ENCODE data around the gene GPR162. TPM values are rescaled to one million over a fixed set of nuclear protein-coding genes. Genes with fewer than 3 reads are reported as not detected.

The GPR162 gene
- total and polyA plus RNA-seq, 2 experiments from 2014 or later, result 2.3 TPM

DNA sequence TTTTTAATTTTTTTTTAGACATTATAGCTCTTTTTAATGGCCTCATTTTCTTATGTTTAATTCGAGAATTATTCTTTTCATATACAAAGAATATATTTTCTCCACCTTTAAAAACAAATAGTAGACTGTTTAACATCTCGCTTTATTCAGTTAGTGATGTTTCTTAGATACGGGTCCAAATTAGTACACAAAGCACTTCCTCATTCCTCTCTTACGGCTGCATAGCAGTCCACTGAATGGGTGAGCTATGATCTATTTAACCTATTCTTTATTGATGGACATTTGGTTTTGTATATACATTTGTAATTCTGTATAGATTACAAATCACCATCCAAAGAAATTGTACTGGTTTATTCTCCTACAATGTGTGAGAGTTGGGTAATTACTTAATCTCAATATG is 8.3 kb upstream of the GPR162 start:
- H2AFZ ChIP-seq, result no peak overlapping the region
- no peak for DNase-seq (ENCODE audit: low spot score)
- H3K9me2 ChIP-seq (replicated peaks; ENCODE audit: insufficient read depth), result no peaks in the 10 kb centered on the region
- H3K4me2 ChIP-seq, result no peak overlapping the region
- no peak overlapping the region for H3K4me3 ChIP-seq
- no peak overlapping the region for H3K27ac ChIP-seq
- no peaks in the 10 kb centered on the region for H3K79me2 ChIP-seq
- H3K9me3 ChIP-seq (ENCODE audit: low read depth), result no peaks in the 10 kb centered on the region
- no peaks in the 10 kb centered on the region for H3K27me3 ChIP-seq
- 71% methylated on average over 4 of the region's 4 CpGs for WGBS (ENCODE audit: low lambda C conversion rate, missing lambda C conversion rate)
- no peaks in the 10 kb centered on the region for H3K36me3 ChIP-seq (replicated peaks; ENCODE audit: insufficient read depth, low read depth)
- TF ChIP-seq EZH2 (IDR thresholded peaks at IDR 0.05; ENCODE audit: borderline replicate concordance) (no peak), EZH2phosphoT487 (IDR thresholded peaks at IDR 0.05; ENCODE audit: low read depth, severe bottlenecking, unreplicated experiment) (no peak)
- TF ChIP-seq, protein P1, sequence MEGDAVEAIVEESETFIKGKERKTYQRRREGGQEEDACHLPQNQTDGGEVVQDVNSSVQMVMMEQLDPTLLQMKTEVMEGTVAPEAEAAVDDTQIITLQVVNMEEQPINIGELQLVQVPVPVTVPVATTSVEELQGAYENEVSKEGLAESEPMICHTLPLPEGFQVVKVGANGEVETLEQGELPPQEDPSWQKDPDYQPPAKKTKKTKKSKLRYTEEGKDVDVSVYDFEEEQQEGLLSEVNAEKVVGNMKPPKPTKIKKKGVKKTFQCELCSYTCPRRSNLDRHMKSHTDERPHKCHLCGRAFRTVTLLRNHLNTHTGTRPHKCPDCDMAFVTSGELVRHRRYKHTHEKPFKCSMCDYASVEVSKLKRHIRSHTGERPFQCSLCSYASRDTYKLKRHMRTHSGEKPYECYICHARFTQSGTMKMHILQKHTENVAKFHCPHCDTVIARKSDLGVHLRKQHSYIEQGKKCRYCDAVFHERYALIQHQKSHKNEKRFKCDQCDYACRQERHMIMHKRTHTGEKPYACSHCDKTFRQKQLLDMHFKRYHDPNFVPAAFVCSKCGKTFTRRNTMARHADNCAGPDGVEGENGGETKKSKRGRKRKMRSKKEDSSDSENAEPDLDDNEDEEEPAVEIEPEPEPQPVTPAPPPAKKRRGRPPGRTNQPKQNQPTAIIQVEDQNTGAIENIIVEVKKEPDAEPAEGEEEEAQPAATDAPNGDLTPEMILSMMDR (IDR thresholded peaks at IDR 0.05; ENCODE audit: poor library complexity), result no peak
- no peaks in the 10 kb centered on the region for H3K4me1 ChIP-seq (ENCODE audit: insufficient read depth)
- no peaks in the 10 kb centered on the region for H4K20me1 ChIP-seq (ENCODE audit: insufficient read depth, poor library complexity, severe bottlenecking)

DNA sequence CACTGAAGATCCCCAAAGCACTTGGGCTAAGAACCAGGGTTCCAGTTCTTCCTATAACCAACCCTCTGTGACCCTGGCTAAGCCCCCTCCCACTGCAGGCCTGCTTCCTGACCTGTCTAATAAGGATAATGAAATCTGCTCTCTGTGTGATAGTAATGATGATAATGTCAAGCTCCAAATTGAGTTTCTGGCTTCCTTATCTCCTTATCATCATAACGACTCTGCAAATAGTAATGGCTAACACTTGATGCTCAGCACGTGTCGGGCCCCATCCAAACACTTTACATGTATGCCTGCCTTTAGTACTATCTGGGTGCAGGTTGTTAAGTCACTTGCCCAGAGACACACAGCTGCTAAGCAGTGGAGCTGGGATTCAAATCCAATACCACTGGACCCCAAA is 5.0 kb upstream of the GPR162 start:
- DNase-seq (ENCODE audit: low spot score), result no peak
- no peak overlapping the region for H3K4me2 ChIP-seq
- WGBS (ENCODE audit: low lambda C conversion rate, missing lambda C conversion rate), result 40% methylated on average over 3 of the region's 3 CpGs

DNA sequence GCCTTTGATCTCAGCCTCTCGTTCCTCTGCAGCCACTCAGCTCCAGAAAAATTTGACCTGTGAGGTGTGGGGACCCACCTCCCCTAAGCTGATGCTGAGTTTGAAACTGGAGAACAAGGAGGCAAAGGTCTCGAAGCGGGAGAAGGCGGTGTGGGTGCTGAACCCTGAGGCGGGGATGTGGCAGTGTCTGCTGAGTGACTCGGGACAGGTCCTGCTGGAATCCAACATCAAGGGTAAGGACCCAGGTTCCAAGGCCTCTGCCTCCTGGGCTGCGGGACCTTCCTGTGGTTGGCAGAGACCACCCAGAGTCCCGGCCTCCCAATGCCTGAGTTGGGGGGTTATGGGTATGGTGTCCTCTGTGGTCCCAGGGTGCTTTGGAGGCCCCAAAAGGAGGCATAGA is 4.5 kb upstream of the GPR162 start:
- no peak for TF ChIP-seq EZH2phosphoT487 (IDR thresholded peaks at IDR 0.05; ENCODE audit: low read depth, severe bottlenecking, unreplicated experiment)
- no peak for TF ChIP-seq EZH2 (IDR thresholded peaks at IDR 0.05; ENCODE audit: borderline replicate concordance)
- TF ChIP-seq, protein P1 (IDR thresholded peaks at IDR 0.05; ENCODE audit: poor library complexity), result no peak
- Histone ChIP-seq H3K36me3 (replicated peaks; ENCODE audit: insufficient read depth, low read depth) (no peaks in the 10 kb centered on the region), H3K79me2 (no peaks in the 10 kb centered on the region), H3K9me2 (replicated peaks; ENCODE audit: insufficient read depth) (no peaks in the 10 kb centered on the region), H3K4me1 (ENCODE audit: insufficient read depth) (peaks cover 10% of the 10 kb centered on the region), H3K4me2 (no peak overlapping the region), H4K20me1 (ENCODE audit: insufficient read depth, poor library complexity, severe bottlenecking) (no peaks in the 10 kb centered on the region), H2AFZ (no peak overlapping the region), H3K4me3 (no peak overlapping the region), H3K27ac (no peak overlapping the region), H3K9me3 (ENCODE audit: low read depth) (no peaks in the 10 kb centered on the region), H3K27me3 (no peaks in the 10 kb centered on the region)
- WGBS (ENCODE audit: low lambda C conversion rate, missing lambda C conversion rate), result 80% methylated on average over 8 of the region's 8 CpGs
- DNase-seq (ENCODE audit: low spot score), result no peak

More for the DNA sequence above, 5.0 kb upstream of the GPR162 start:
- Histone ChIP-seq H3K36me3 (replicated peaks; ENCODE audit: insufficient read depth, low read depth) (no peaks in the 10 kb centered on the region), H3K9me2 (replicated peaks; ENCODE audit: insufficient read depth) (no peaks in the 10 kb centered on the region), H4K20me1 (ENCODE audit: insufficient read depth, poor library complexity, severe bottlenecking) (no peaks in the 10 kb centered on the region), H2AFZ (no peak overlapping the region), H3K9me3 (ENCODE audit: low read depth) (no peaks in the 10 kb centered on the region), H3K4me1 (ENCODE audit: insufficient read depth) (peaks cover 10% of the 10 kb centered on the region), H3K27me3 (no peaks in the 10 kb centered on the region), H3K27ac (no peak overlapping the region), H3K79me2 (no peaks in the 10 kb centered on the region), H3K4me3 (no peak overlapping the region)
- TF ChIP-seq, protein P1 (IDR thresholded peaks at IDR 0.05; ENCODE audit: poor library complexity), result no peak
- TF ChIP-seq EZH2 (IDR thresholded peaks at IDR 0.05; ENCODE audit: borderline replicate concordance) (no peak), EZH2phosphoT487 (IDR thresholded peaks at IDR 0.05; ENCODE audit: low read depth, severe bottlenecking, unreplicated experiment) (no peak)

Measured in hepatocyte (in vitro differentiated cells).